Calu3 (cell line): ENCODE measurements around the gene SIGLEC1. TPM values are rescaled to one million over a fixed set of nuclear protein-coding genes. Genes with fewer than 3 reads are reported as not detected.

Experiments
- BruUV-seq: library from RNA; stranded (reverse); fragments of 400-500 nt; replicated peaks from 2 replicates; lab custom pipeline; 2021; lab: Mats Ljungman, UMichigan
- CTCF ChIA-PET: fragments of 300-600 bp; sonication (Branson Sonifier 250); formaldehyde crosslinking; loops from one replicate; lab custom pipeline; 2022; ENCODE audit warnings: antibody characterized with exemption; lab: Charles Lee
- DNase-seq: peaks from one replicate; pipeline ENCODE4 v3.0.0; 2022
- H3K27ac Mint-ChIP-seq: one replicate; pipeline ENCODE4 v1.8.0; 2022; ENCODE audit warnings: mixed read lengths; ENCODE audit not compliant: unreplicated experiment
- H3K27me3 Mint-ChIP-seq: one replicate; pipeline ENCODE4 v1.8.0; 2022; ENCODE audit warnings: mixed read lengths; ENCODE audit not compliant: unreplicated experiment
- H3K36me3 Mint-ChIP-seq: one replicate; pipeline ENCODE4 v1.8.0; 2022; ENCODE audit warnings: mild to moderate bottlenecking, moderate library complexity, mixed read lengths; ENCODE audit not compliant: insufficient read depth, unreplicated experiment
- H3K4me1 Mint-ChIP-seq: one replicate; pipeline ENCODE4 v1.8.0; 2022; ENCODE audit warnings: mild to moderate bottlenecking, low read depth, mixed read lengths; ENCODE audit not compliant: unreplicated experiment
- H3K4me3 Mint-ChIP-seq: one replicate; pipeline ENCODE4 v1.8.0; 2022; ENCODE audit warnings: mild to moderate bottlenecking, low read depth, moderate library complexity, mixed read lengths; ENCODE audit not compliant: unreplicated experiment
- H3K9me3 Mint-ChIP-seq: one replicate; pipeline ENCODE4 v1.8.0; 2022; ENCODE audit warnings: low read depth, mixed read lengths; ENCODE audit not compliant: unreplicated experiment
- intact Hi-C: fragments of 100-400 bp; cut with micrococcal nuclease; formaldehyde crosslinking; loops from one replicate; pipeline ENCODE4 v1.10.0; 2022; ENCODE audit not compliant: unreplicated experiment
- total RNA-seq: library from RNA; stranded (reverse); gene quantifications from 2 replicates; pipeline ENCODE4 v1.2.3, GENCODE V29; 2022
- TF ChIP-seq, protein P1 (sequence below): fragments of 200-600 bp; IDR thresholded peaks from one replicate; pipeline ENCODE4 v1.8.0; 2022; ENCODE audit warnings: antibody characterized with exemption; ENCODE audit not compliant: unreplicated experiment

The SIGLEC1 gene
- total RNA-seq, 1 experiment from 2014 or later = not detected

DNA sequence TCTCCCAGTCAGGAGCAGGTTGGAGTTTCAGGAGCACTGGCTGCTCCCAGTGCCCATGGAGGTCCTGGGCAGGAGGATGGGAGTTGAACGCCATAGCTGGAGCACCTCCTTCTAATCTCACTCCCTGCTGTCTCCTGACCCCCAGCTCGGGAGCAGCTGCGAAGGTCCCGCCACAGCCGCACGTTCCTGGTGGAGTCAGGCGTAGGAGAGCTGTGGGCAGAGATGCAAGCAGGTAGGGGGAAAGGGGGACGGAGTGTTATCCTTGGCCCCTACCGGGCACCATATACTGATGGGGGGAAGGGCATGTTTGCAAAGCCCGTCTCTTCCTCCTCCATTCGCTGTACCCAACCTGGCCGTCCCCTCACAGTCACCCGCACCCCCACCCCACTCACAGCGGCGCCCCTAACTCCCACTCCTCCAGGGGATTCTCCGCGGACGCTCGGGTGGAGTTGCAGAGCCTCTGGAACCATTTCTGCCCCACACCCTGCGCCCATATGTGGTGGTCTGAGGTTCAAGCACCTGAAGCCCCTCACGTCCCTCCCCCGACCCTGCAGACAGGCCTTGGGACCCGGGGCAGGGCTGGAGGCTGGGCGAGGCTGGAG lies 36.8 kb upstream of the SIGLEC1 start:
- intact Hi-C loops = no loop called here
- no peak overlapping the region for H3K27ac Mint-ChIP-seq
- CTCF ChIA-PET = no interaction called here
- peaks cover 19% of the 10 kb centered on the region for H3K4me1 Mint-ChIP-seq
- peaks cover 3% of the 10 kb centered on the region for H3K9me3 Mint-ChIP-seq
- peaks cover 37% of the 10 kb centered on the region for H3K27me3 Mint-ChIP-seq
- H3K36me3 Mint-ChIP-seq = peaks cover 14% of the 10 kb centered on the region
- TF ChIP-seq, protein P1, sequence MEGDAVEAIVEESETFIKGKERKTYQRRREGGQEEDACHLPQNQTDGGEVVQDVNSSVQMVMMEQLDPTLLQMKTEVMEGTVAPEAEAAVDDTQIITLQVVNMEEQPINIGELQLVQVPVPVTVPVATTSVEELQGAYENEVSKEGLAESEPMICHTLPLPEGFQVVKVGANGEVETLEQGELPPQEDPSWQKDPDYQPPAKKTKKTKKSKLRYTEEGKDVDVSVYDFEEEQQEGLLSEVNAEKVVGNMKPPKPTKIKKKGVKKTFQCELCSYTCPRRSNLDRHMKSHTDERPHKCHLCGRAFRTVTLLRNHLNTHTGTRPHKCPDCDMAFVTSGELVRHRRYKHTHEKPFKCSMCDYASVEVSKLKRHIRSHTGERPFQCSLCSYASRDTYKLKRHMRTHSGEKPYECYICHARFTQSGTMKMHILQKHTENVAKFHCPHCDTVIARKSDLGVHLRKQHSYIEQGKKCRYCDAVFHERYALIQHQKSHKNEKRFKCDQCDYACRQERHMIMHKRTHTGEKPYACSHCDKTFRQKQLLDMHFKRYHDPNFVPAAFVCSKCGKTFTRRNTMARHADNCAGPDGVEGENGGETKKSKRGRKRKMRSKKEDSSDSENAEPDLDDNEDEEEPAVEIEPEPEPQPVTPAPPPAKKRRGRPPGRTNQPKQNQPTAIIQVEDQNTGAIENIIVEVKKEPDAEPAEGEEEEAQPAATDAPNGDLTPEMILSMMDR = no peak
- no peak overlapping the region for H3K4me3 Mint-ChIP-seq
- BruUV-seq = no TSS peak
- DNase-seq = no peak

DNA sequence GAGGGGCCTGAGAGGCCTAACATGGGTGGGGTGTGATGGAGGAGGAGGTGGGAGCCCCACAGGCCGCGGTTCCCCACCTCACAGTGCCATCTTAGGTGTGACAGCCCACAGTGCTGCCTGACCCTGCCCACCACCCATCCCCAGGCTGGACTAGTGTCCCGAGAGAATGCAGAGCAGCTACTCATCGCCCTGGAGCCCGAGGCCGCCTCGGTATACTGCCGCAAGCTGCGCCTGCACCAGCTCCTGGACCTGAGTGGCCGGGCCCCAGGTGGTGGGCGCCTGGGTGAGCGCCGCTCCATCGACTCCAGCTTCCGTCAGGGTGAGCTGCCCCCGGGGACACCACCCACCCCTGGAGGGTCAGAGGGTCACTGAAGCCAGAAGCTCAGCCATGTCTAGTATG lies 35.7 kb upstream of the SIGLEC1 start:
- TF ChIP-seq, protein P1 = no peak
- intact Hi-C loops = no loop called here
- Mint-ChIP-seq H3K4me1 (peaks cover 20% of the 10 kb centered on the region), H3K36me3 (peaks cover 9% of the 10 kb centered on the region), H3K27me3 (peaks cover 42% of the 10 kb centered on the region), H3K9me3 (peaks cover 3% of the 10 kb centered on the region), H3K4me3 (no peak overlapping the region), H3K27ac (no peak overlapping the region)
- DNase-seq = no peak
- CTCF ChIA-PET = interaction anchor here (0.6 to 1.0 kb wide), 2 partner anchors 12 to 338 kb away, joined by 3 read pairs; no protein-coding TSS in a partner anchor
- no TSS peak for BruUV-seq

DNA sequence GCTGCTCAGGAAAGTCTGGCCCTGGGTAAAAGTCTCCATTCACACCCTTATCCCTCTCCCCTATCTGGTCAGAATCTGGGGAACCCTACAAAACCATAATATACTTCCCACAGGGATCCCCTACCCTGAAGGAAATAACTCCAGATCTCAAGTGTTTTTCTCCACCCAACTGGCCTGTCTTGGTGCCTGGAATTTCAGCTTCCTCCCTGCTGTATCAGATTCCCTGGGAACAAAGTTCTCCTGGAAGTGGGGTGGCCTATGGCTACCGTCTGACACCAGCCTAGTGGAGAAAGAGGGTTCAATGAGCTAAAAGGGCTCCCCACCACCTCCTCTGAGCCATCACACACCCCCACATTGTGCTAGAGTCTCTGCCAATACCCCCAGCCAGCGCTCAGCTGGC lies 35.1 kb upstream of the SIGLEC1 start:
- DNase-seq = no peak
- CTCF ChIA-PET = interaction anchor here (1.0 kb wide), 1 partner anchor 12 kb away, joined by 3 read pairs; no protein-coding TSS in a partner anchor
- Mint-ChIP-seq H3K4me3 (no peak overlapping the region), H3K36me3 (peaks cover 8% of the 10 kb centered on the region), H3K27me3 (peaks cover 42% of the 10 kb centered on the region), H3K27ac (no peak overlapping the region), H3K9me3 (peaks cover 3% of the 10 kb centered on the region), H3K4me1 (peaks cover 17% of the 10 kb centered on the region)
- intact Hi-C loops = no loop called here
- BruUV-seq = no TSS peak
- TF ChIP-seq, protein P1 = no peak

DNA sequence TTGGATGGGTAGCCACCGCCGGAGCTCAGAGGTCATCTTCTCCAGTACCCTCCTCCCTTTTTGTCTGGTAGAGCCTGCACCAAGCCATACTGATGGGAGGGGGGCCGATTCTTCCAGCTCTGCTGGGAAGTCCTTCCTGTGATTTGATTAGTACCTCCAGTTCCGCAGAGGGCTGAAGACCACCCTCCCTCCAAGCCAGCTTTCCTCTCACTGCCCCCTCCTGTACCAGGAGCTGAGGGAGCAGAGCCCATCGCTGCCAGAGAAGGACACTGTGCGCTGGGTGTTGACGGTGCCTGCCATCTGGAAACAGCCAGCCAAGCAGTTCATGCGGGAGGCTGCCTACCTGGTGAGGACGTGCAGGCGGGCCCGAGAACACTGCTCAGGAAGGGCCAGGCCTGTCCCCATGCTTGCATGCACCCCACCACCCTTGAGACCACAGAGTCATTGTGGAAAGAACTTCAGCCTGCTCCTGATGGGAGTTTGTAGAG lies 33.3 kb upstream of the SIGLEC1 start:
- Mint-ChIP-seq H3K4me3 (no peak overlapping the region), H3K27ac (no peak overlapping the region), H3K4me1 (peaks cover 9% of the 10 kb centered on the region), H3K27me3 (peaks cover 51% of the 10 kb centered on the region), H3K36me3 (no peaks in the 10 kb centered on the region), H3K9me3 (peaks cover 3% of the 10 kb centered on the region)
- TF ChIP-seq, protein P1 = no peak
- DNase-seq = no peak
- intact Hi-C loops = no loop called here
- BruUV-seq = no TSS peak
- CTCF ChIA-PET = interaction anchor here (0.6 kb wide), 1 partner anchor 65 kb away, joined by 3 read pairs; no protein-coding TSS in a partner anchor
